GM19372 (cell line): ENCODE measurements around the gene SLC39A3.

Experiments
- ATAC-seq: cut with Tn5 transposase; IDR thresholded peaks from one replicate; pipeline ENCODE4 v1.9.1; 2021; ENCODE audit warnings: mild to moderate bottlenecking, low read depth, moderate library complexity; ENCODE audit not compliant: unreplicated experiment

The SLC39A3 gene

DNA sequence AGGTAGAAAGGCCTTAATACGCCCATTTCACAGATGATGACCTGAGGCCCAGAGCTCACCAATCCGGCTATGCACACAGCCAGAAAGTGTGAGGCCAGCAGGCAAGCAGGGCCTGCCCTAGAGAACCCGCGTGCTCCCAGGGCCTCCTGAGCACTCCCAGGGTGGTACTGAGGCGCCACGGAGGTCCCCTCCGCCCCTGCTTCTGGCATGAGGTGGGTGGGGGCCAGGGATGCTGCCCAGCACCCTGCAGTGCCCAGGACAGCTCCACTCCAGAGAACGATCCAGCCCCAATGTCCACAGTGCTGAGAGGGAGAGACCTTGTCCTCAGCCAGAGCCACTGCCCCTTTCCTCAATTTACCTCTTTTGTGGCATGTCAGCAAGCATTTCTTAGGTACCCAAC, 29.4 kb upstream of the SLC39A3 start:
- no peak for ATAC-seq

DNA sequence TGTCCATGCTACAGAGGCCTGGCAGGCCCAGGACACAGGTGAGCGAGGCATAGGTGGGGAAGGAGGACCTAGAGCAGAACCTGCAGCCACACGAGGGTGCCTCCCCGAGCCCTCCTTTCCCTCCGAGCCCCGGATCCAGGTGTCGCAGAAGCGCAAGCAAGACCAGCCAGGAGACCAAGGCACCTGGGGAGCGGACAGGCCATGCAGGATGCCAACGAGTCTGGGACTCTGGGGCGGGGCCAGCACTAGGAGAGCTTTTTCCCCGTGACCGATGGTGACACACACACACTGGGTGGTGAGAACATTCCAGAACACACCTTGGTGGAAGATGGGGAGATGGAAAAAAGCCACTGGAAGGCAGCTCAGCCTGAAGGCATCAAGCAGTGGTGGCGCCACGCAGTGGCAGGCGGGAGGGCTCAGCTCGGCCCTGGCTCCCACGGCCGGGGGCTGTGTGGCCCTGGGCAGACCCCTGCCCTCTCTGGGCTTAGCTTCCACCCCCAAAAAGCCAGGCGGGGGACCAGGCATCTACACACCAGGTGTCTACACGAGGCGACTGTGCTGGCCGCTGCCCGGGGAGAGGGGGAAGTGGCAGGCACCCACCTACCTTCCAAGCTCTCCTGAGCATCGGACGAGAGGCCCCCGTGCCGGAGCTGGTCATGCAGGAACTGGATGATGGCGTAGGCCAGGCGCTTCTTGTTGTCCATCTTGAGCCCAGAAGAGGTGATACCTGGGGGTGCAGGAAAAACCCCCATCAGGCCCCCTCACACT, 28.7 kb upstream of the SLC39A3 start:
- ATAC-seq, result no peak

- no peak for ATAC-seq
These were observed 27.9 kb upstream of the SLC39A3 start for GRCh38 chr19:2767688-2768087.

DNA sequence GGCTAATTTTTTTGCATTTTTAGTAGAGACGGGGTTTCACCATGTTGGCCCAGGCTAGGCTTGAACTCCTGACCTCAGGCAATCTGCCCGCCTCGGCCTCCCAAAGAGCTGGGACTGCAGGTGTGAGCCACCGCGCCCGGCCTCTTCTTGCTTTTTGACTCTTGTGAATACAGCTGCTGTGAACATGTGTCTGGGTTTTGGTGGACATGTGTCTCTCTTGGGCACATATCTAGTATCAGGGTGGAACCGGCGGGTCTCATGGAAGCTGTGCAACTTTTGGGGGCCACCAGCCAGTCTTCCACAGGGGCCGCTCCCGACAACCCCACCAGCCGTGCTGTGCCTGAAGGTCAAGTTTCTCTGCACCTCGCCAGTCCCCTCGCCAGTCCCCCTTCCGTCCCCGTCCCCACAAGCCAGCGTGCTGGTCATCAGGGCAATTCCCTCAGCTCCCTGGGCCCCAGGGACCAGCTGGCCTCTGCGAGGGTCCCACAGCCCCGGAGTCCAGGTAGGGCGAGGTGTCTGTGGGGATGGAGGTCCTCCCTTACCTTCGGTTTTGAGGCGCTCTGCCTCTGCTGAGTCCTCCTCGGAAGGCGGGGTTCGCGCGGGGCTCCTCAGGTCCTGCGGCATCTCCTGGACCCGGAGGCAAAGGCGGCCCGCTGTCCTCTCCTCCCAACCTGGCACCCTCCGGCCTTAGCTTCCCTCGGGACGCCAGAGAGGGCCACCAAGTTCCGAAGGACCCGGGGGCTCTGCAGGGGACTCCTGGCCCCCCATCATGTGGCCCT, 27.0 kb upstream of the SLC39A3 start:
- ATAC-seq, result no peak

- ATAC-seq, result no peak
These were observed 25.6 kb upstream of the SLC39A3 start for GRCh38 chr19:2765376-2765775.

GRCh38 chr19:2764945-2765344, 25.1 kb upstream of the SLC39A3 start:
- no peak for ATAC-seq

- no peak for ATAC-seq
These were observed 23.9 kb upstream of the SLC39A3 start for GRCh38 chr19:2763687-2764086.

DNA sequence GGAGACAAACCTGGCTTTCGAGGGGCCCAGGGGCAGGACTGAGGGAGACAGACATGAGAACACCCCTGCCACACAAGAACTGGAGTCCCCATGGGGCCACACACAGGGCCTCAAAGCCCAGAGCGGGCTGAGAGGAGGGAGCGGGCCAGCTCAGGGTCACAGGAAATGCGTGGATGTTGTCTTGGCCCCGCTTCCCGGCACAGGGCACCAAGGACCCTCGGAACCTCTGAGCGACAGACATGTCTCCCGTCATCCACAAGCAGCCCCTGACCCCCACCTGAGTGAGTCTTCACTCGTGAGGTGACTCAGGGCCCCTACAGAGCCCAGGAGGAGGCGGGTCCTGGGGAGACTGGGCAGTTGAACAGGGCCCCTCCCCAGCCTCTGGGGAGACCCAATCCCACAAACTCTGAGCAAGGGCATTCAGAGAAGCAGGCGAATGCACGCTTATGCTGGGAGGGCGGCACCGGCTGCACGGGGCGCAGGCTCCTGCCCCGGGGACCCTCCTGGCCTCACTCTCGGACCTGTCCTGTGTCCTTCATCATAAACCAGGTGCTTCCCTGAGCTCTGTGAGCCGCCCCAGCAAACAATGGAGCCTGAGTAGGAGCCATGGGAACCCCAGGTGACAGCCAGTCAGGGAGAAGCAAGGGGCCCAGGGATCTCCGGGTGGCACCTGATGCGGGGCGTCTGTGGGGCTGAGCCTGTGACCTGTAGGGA, 23.1 kb upstream of the SLC39A3 start:
- ATAC-seq, result no peak

DNA sequence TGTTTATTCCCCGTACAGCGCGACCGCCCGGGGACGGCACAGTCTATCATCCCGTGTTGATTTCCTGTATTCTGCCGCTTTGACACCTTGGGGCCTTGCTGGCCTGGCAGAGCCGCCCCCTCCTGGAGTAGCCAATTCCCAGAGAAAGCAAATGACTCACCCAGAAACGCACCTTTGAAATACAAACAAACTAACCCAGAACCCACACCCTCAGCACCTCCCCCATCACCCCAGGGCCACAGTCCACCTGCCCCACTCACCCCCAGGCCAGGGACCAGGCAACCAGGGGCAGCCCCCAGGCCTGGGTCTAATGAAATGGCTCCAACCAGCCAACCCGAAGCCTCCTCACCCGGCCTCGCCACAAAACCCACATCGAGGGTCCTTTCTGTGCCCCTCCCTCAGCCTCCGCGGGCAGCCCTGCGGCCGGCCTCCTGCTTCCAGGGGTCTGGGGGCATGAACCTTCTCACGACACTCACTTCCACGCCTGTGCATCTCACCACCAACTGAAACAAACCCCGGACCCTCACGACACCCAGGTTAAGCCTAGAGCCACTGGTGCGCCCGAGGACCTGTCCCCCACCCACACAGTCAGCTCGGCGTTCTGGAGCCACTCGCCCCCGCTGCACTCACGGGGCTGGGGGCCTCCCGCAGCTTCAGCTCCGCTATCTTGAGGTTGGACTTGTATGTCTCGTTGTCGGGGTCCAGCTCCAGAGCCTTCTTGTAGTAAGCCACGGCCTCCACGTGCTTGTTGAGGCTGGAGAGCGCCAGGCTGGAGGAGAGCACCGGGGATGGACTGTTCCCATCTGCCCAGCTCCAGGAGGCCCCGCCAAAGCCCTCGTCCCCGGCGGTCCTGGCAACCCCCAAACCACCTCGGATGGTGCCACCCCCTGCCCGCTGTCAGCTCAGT, 22.3 kb upstream of the SLC39A3 start:
- ATAC-seq, result no peak

- ATAC-seq, result no peak
These were observed 21.5 kb upstream of the SLC39A3 start for GRCh38 chr19:2761309-2761677.

GRCh38 chr19:2759965-2760364, 20.1 kb upstream of the SLC39A3 start:
- no peak for ATAC-seq

DNA sequence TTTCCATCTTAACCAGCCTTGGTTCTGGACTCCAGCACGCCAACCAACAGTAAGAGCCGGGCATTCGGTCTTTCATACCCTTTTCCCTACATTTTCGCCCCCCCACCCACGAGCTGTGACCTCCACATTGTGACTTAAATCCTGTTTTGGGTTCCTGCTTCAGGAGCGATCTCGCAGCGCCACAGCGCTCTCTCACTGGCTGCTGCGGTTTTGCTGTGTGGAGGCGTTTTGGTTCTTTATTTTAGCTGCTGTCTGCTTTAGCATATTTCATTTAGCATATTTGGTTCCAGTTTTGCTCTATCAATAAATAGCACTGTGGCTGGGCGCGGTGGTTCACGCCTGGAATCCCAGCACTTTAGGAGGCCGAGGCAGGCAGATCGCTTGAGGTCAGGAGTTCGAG, 19.5 kb upstream of the SLC39A3 start:
- no peak for ATAC-seq

- no peak for ATAC-seq
These were observed 18.9 kb upstream of the SLC39A3 start for GRCh38 chr19:2758601-2759313.

- ATAC-seq, result no peak
These were observed 17.4 kb upstream of the SLC39A3 start for GRCh38 chr19:2756921-2757881.

DNA sequence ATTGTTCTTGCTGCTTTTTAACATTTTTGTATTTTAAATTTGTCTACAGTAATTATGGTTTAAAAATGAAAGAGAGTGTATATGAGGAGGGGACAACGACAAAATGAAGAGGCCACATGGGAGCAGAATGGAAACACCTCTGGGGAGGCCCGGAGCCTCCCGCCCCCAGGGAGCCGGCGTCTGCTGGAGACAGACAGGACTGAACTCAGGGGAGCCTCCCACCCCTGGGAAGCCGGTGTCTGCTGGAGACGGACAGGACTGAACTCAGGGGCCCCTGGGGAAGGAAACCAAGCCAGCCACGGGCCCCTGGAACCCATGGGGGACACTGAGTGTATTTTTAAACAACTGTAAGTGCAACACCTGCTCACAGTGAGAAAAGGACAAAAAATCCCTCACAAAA, 16.7 kb upstream of the SLC39A3 start:
- no peak for ATAC-seq

DNA sequence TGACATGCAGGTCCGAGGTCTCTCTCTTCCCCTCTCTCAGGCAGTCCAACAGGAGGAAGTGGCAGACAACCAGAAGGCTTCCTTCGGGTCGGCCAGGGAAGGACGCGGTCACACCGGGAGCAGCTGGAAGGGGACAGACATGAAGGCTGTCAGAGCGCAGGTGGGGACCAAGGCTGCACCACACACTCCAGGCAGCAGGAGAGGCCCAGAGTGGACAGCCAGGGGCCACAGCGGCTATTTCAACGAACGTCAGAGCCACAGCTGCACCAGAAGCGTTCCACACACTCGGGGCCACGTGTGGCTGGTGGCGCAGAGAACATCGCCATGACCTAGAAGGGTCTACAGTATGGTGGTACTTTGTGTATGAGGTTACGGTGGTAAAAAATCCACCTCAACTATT, 16.0 kb upstream of the SLC39A3 start:
- no peak for ATAC-seq

- no peak for ATAC-seq
These were observed 15.6 kb upstream of the SLC39A3 start for GRCh38 chr19:2755448-2755705.

- no peak for ATAC-seq
These were observed 15.0 kb upstream of the SLC39A3 start for GRCh38 chr19:2754659-2755447.
